K562 (cell line): Measurements from ENCODE around the gene SEC23B. TPM values are rescaled to one million over a fixed set of nuclear protein-coding genes. Genes with fewer than 3 reads are reported as not detected.

Experiments used
- ATAC-seq: fragments of 200-7000 bp; cut with Tn5 transposase; 3 replicates; pipeline ENCODE4 v1.9.1; 2020; ENCODE audit warnings: moderate library complexity
- BruUV-seq: library from RNA; stranded (reverse); fragments of 400-500 nt; replicated peaks from 2 replicates; lab custom pipeline; 2021; lab: Mats Ljungman, UMichigan
- CTCF ChIA-PET: fragments of 300-600 bp; formaldehyde crosslinking; extraction: SDS; loops from one replicate; lab custom pipeline; 2021; ENCODE audit warnings: low intra/inter-chr PET ratio; lab: Yijun Ruan, JAX
- POLR2A ChIA-PET: fragments of 300-600, 350-650 bp; sonication (Branson Sonifier 250); formaldehyde crosslinking; extraction: SDS; loops from one replicate; lab custom pipeline; 2021; ENCODE audit warnings: antibody characterized with exemption, inconsistent platforms; lab: Yijun Ruan, JAX
- DNase-seq, 4 experiments: peaks; one replicate each; pipeline versions ENCODE4 v3.0.0 to v3.0.0-alpha.2; 2011 to 2018; ENCODE audit warnings: low spot score in 3 of 4, mixed read lengths in 3 of 4; ENCODE audit errors: extremely low read depth in 1 of 4
- FAIRE-seq: peaks from 2 replicates; lab custom pipeline; 2011; peaks lifted over from hg19 to GRCh38; lab: Jason Lieb, UNC
- H2AFZ ChIP-seq: 2 replicates; pipeline ENCODE4 v1.6.0; 2011; ENCODE audit warnings: low read depth, low read length, control low read depth, inconsistent platforms
- H3K27ac ChIP-seq: fragments of 200-600 bp; 3 replicates; pipeline ENCODE4 v1.8.0; 2011; ENCODE audit warnings: low read depth, mild to moderate bottlenecking, control low read depth, inconsistent platforms, low read length, moderate library complexity, mixed read lengths; ENCODE audit errors: extremely low read depth
- H3K27me3 ChIP-seq, 2 experiments: fragments of 300-600 bp in 1 of 2; 2 replicates in 1 of 2; 3 replicates in 1 of 2; pipeline versions ENCODE4 v1.6.0 to v1.8.0; 2011; ENCODE audit warnings: inconsistent platforms in 2 of 2, low read length in 2 of 2, mild to moderate bottlenecking in 1 of 2, mixed read lengths in 1 of 2, moderate library complexity in 1 of 2; ENCODE audit not compliant: control insufficient read depth in 2 of 2, insufficient read depth in 2 of 2
- H3K36me3 ChIP-seq: fragments of 300-600 bp; 3 replicates; pipeline ENCODE4 v1.8.0; 2011; ENCODE audit warnings: mild to moderate bottlenecking, low read length, inconsistent platforms; ENCODE audit not compliant: control insufficient read depth, insufficient read depth
- H3K4me1 ChIP-seq, 2 experiments: fragments of 200-600 bp in 1 of 2; replicated peaks in 1 of 2; 2 replicates in 1 of 2; 3 replicates in 1 of 2; pipeline versions ENCODE4 v1.5.1 to v1.8.0; 2011; ENCODE audit warnings: inconsistent platforms in 2 of 2, low read length in 2 of 2, mild to moderate bottlenecking in 1 of 2, mixed read lengths in 1 of 2, moderate library complexity in 1 of 2; ENCODE audit not compliant: control insufficient read depth in 2 of 2, insufficient read depth in 2 of 2
- H3K4me2 ChIP-seq: 2 replicates; pipeline ENCODE4 v1.6.1; 2011; ENCODE audit warnings: low read length, control low read depth, inconsistent platforms, mixed read lengths; ENCODE audit not compliant: insufficient read depth
- H3K4me3 ChIP-seq: fragments of 200-600 bp; sonication (generic), shearing (Covaris generic); 2 replicates; pipeline ENCODE4 v1.5.1; 2016; ENCODE audit warnings: control low read depth, inconsistent platforms
- H3K79me2 ChIP-seq: fragments of 200-600 bp; 3 replicates; pipeline ENCODE4 v1.8.0; 2011; ENCODE audit warnings: low read length, inconsistent platforms; ENCODE audit not compliant: control insufficient read depth, insufficient read depth
- H3K9ac ChIP-seq, 2 experiments: 2 replicates each; pipeline versions ENCODE4 v1.6.0 to v1.6.1; 2011; ENCODE audit warnings: low read depth in 2 of 2, low read length in 2 of 2, control low read depth in 1 of 2, inconsistent platforms in 1 of 2, mild to moderate bottlenecking in 1 of 2, mixed read lengths in 1 of 2; ENCODE audit not compliant: insufficient read depth in 1 of 2
- H3K9me1 ChIP-seq: one replicate; pipeline ENCODE4 v1.6.0; 2011; ENCODE audit warnings: inconsistent platforms, mild to moderate bottlenecking, low read length, moderate library complexity; ENCODE audit not compliant: control insufficient read depth, insufficient read depth
- H3K9me3 ChIP-seq: replicated peaks from 2 replicates; pipeline ENCODE4 v1.5.1; 2011; ENCODE audit warnings: low read depth, low read length, inconsistent platforms; ENCODE audit not compliant: control insufficient read depth, insufficient read depth
- H4K20me1 ChIP-seq: replicated peaks from 2 replicates; pipeline ENCODE4 v1.6.1; 2011; ENCODE audit warnings: low read length, inconsistent platforms, mixed read lengths; ENCODE audit not compliant: control insufficient read depth, insufficient read depth
- BACH1 ChIP-seq: fragments of 200-800 bp; sonication (Bioruptor generic); IDR thresholded peaks from 2 replicates; pipeline ENCODE4 v1.6.1; 2016; ENCODE audit warnings: missing genetic modification characterization, missing compliant biosample characterization
- CBFA2T2 ChIP-seq: fragments of 450-650 bp; conservative IDR thresholded peaks from 2 replicates; pipeline ENCODE4 v1.6.1; 2017; ENCODE audit warnings: mild to moderate bottlenecking
- GTF2E2 ChIP-seq: fragments of 200-800 bp; sonication (Bioruptor generic); IDR thresholded peaks from 2 replicates; pipeline ENCODE4 v1.6.1; 2016; ENCODE audit warnings: missing genetic modification characterization, missing compliant biosample characterization
- HMG20B ChIP-seq: fragments of 250-450 bp; sonication (Bioruptor Pico); IDR thresholded peaks from 2 replicates; pipeline ENCODE4 v1.5.0; 2021; ENCODE audit warnings: mild to moderate bottlenecking
- KLF13 ChIP-seq: fragments of 450-650 bp; IDR thresholded peaks from 2 replicates; pipeline ENCODE4 v1.6.1; 2016; ENCODE audit warnings: missing genetic modification characterization, low read depth, mild to moderate bottlenecking, missing compliant biosample characterization, moderate library complexity, borderline replicate concordance
- NFIC ChIP-seq: fragments of 450-650 bp; IDR thresholded peaks from 2 replicates; pipeline ENCODE4 v1.6.1; 2017; ENCODE audit warnings: mild to moderate bottlenecking, inconsistent platforms
- NUFIP1 ChIP-seq: fragments of 450-650 bp; IDR thresholded peaks from 2 replicates; pipeline ENCODE4 v1.6.1; 2018; ENCODE audit not compliant: partially characterized antibody
- POLR3G ChIP-seq: IDR thresholded peaks from 2 replicates; pipeline ENCODE4 v1.6.1; 2011; ENCODE audit not compliant: insufficient read length, insufficient replicate concordance; ENCODE audit errors: extremely low read depth
- RFX5 ChIP-seq: IDR thresholded peaks from 2 replicates; pipeline ENCODE4 v1.6.1; 2011; ENCODE audit warnings: low read depth, mild to moderate bottlenecking, improper control_type of control experiment, low read length
- SMARCB1 ChIP-seq: IDR thresholded peaks from 2 replicates; pipeline ENCODE4 v1.6.1; 2011; ENCODE audit warnings: improper control_type of control experiment, low read depth; ENCODE audit not compliant: insufficient read length
- SP2 ChIP-seq: IDR thresholded peaks from 2 replicates; pipeline ENCODE4 v1.6.1; 2011; ENCODE audit warnings: mild to moderate bottlenecking, low read depth, low read length, moderate library complexity; ENCODE audit not compliant: poor library complexity, severe bottlenecking; ENCODE audit errors: extremely low read depth
- SPI1 ChIP-seq: IDR thresholded peaks from 2 replicates; pipeline ENCODE4 v1.6.1; 2011; ENCODE audit warnings: low read depth, low read length, control low read depth, borderline replicate concordance
- ZNF184 ChIP-seq: sonication (generic); formaldehyde crosslinking; IDR thresholded peaks from 2 replicates; pipeline ENCODE4 v1.5.0; 2020; ENCODE audit warnings: missing genetic modification reagents
- WGBS: fragments of 100-300 bp; shearing (Covaris generic); methylation state at CpG from one replicate; pipeline ENCODE4 v1.1.6; 2016; ENCODE audit warnings: low coverage, mixed read lengths; ENCODE audit not compliant: insufficient coverage; ENCODE audit errors: missing lambda C conversion rate; 5-methylcytosine and 5-hydroxymethylcytosine counted together
- in situ Hi-C: fragments of 300-500 bp; cut with MboI; formaldehyde crosslinking; loops from 4 replicates; pipeline ENCODE4 v1.15.0; 2018; ENCODE audit warnings: inconsistent platforms, mixed read lengths
- intact Hi-C: fragments of 100-400 bp; cut with micrococcal nuclease; formaldehyde crosslinking; loops from 2 replicates; pipeline ENCODE4 v1.14.2; 2022
- polyA plus RNA-seq, 8 experiments: library from polyadenylated mRNA; depleted of rRNA in 4 of 8; stranded (reverse) in 5 of 8; unstranded in 3 of 8; fragments of >200 nt; fragmentation: Nextera tagmentation in 2 of 8; fragmentation: Illumina TruSeq in 1 of 8; extraction: Ambion mirVana in 2 of 8; extraction: Trizol in 1 of 8; gene quantifications; 2 replicates each; pipeline versions ENCODE4 v1.2.1 to v1.2.3, GENCODE V29; 2011 to 2014; ENCODE audit warnings: inconsistent platforms in 1 of 8, missing spikeins in 1 of 8
- total RNA-seq, 7 experiments: library from RNA; depleted of rRNA in 6 of 7; stranded (reverse); fragments of >200 nt in 6 of 7; fragmentation: Illumina TruSeq in 2 of 7; extraction: Trizol in 2 of 7; gene quantifications; 2 replicates each; pipeline versions ENCODE4 v1.2.1 to v1.2.3, GENCODE V29; 2011 to 2021; ENCODE audit warnings: low replicate concordance in 1 of 7
- TF ChIP-seq, protein P1 (sequence below): fragments of 450-650 bp; formaldehyde crosslinking; IDR thresholded peaks from 2 replicates; pipeline ENCODE4 v1.4.0; 2022; ENCODE audit warnings: mild to moderate bottlenecking, moderate library complexity
- TF ChIP-seq, protein P2 (sequence below), 2 experiments: IDR thresholded peaks in 1 of 2; conservative IDR thresholded peaks in 1 of 2; 2 replicates each; pipeline ENCODE4 v1.6.1; 2016; ENCODE audit warnings: low read depth in 2 of 2, mild to moderate bottlenecking in 1 of 2, missing compliant biosample characterization in 1 of 2, missing genetic modification characterization in 1 of 2, moderate library complexity in 1 of 2
- TF ChIP-seq, protein P3 (sequence below): sonication (generic); formaldehyde crosslinking; IDR thresholded peaks from 2 replicates; pipeline ENCODE4 v1.8.0; 2022; ENCODE audit warnings: mild to moderate bottlenecking, missing genetic modification reagents
- TF ChIP-seq, protein P4 (sequence below): fragments of 450-650 bp; IDR thresholded peaks from one replicate; pipeline ENCODE4 v1.6.1; 2018; ENCODE audit warnings: mild to moderate bottlenecking, moderate library complexity; ENCODE audit not compliant: partially characterized antibody

The SEC23B gene
- total and polyA plus RNA-seq, 9 of the 15 experiments (the other 6 are each of a cell fraction or from before 2014, with no cell fraction given): 31.7 to 70.2 (median 38.5) TPM

GRCh38 chr20:18585134-18585533 lies 77.4 kb downstream of the SEC23B start:
- no peak overlapping the region for H3K4me2 ChIP-seq
- CTCF ChIA-PET: no interaction called here
- DNase-seq (peak in 1 of 4 experiments; percentile 36), FAIRE-seq (peak; percentile 48), ATAC-seq (peak; percentile 72)
- H3K9me1 ChIP-seq: no peaks in the 10 kb centered on the region
- H3K4me3 ChIP-seq: no peak overlapping the region
- H3K4me1 ChIP-seq: peaks cover 8 to 13% of the 10 kb centered on the region in 2 experiments
- BruUV-seq: no TSS peak
- H3K79me2 ChIP-seq: peaks cover 4% of the 10 kb centered on the region; the same call in 2 of the 3 replicates
- no peak overlapping the region for H3K9ac ChIP-seq
- H3K27me3 ChIP-seq: no peaks in the 10 kb centered on the region
- in situ Hi-C loops: no loop called here
- intact Hi-C loops: no loop called here
- H2AFZ ChIP-seq: no peak overlapping the region
- no peak overlapping the region for H3K27ac ChIP-seq
- POLR2A ChIA-PET: interaction anchor here (1.0 kb wide), 3 partner anchors 8 to 13 kb away, joined by 3 to 4 read pairs (median 4); no protein-coding TSS in a partner anchor
- H3K36me3 ChIP-seq: no peaks in the 10 kb centered on the region
- H3K9me3 ChIP-seq: no peaks in the 10 kb centered on the region
- H4K20me1 ChIP-seq: no peaks in the 10 kb centered on the region
- 17% methylated on average over 2 of the region's 2 CpGs for WGBS
- no peak for TF ChIP-seq NUFIP1
- TF ChIP-seq POLR3G: no peak
- TF ChIP-seq KLF13: no peak
- TF ChIP-seq HMG20B (CRISPR knock-in tag): no peak
- TF ChIP-seq SMARCB1: no peak
- TF ChIP-seq SPI1: no peak
- no peak for TF ChIP-seq RFX5
- no peak for TF ChIP-seq NFIC
- TF ChIP-seq GTF2E2: no peak
- TF ChIP-seq, protein P1, sequence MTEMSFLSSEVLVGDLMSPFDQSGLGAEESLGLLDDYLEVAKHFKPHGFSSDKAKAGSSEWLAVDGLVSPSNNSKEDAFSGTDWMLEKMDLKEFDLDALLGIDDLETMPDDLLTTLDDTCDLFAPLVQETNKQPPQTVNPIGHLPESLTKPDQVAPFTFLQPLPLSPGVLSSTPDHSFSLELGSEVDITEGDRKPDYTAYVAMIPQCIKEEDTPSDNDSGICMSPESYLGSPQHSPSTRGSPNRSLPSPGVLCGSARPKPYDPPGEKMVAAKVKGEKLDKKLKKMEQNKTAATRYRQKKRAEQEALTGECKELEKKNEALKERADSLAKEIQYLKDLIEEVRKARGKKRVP (CRISPR knock-in tag): peak; percentile 92
- TF ChIP-seq ZNF184 (CRISPR knock-in tag): no peak
- TF ChIP-seq CBFA2T2: no peak
- 0 out of 2 replicates have a peak, but pooled peaks have one; percentile 18 for TF ChIP-seq BACH1
- TF ChIP-seq, protein P2, sequence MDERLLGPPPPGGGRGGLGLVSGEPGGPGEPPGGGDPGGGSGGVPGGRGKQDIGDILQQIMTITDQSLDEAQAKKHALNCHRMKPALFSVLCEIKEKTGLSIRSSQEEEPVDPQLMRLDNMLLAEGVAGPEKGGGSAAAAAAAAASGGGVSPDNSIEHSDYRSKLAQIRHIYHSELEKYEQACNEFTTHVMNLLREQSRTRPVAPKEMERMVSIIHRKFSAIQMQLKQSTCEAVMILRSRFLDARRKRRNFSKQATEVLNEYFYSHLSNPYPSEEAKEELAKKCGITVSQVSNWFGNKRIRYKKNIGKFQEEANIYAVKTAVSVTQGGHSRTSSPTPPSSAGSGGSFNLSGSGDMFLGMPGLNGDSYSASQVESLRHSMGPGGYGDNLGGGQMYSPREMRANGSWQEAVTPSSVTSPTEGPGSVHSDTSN (CRISPR knock-in tag; IDR thresholded peaks at IDR 0.05; ENCODE audit: low read depth): no peak
- TF ChIP-seq, protein P2 (tag; conservative IDR thresholded peaks at IDR 0.05; ENCODE audit: low read depth): peak; percentile 44; the same call in 1 of the 2 replicates
- TF ChIP-seq, protein P3, sequence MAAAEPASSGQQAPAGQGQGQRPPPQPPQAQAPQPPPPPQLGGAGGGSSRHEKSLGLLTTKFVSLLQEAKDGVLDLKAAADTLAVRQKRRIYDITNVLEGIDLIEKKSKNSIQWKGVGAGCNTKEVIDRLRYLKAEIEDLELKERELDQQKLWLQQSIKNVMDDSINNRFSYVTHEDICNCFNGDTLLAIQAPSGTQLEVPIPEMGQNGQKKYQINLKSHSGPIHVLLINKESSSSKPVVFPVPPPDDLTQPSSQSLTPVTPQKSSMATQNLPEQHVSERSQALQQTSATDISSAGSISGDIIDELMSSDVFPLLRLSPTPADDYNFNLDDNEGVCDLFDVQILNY (CRISPR knock-in tag): no peak
- TF ChIP-seq, protein P4, sequence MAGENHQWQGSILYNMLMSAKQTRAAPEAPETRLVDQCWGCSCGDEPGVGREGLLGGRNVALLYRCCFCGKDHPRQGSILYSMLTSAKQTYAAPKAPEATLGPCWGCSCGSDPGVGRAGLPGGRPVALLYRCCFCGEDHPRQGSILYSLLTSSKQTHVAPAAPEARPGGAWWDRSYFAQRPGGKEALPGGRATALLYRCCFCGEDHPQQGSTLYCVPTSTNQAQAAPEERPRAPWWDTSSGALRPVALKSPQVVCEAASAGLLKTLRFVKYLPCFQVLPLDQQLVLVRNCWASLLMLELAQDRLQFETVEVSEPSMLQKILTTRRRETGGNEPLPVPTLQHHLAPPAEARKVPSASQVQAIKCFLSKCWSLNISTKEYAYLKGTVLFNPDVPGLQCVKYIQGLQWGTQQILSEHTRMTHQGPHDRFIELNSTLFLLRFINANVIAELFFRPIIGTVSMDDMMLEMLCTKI: no peak
- TF ChIP-seq SP2: no peak
